Measurements from ENCODE around the gene PPARG.

Gene PPARG

GRCh38 chr3:12443781-12444522, 155.1 kb downstream of the PPARG start:
- DNase-seq (no peak), ATAC-seq (ENCODE audit: insufficient read depth, low read depth) (no peak)
- TF ChIP-seq CTCF (IDR thresholded peaks at IDR 0.05; ENCODE audit: borderline replicate concordance, extremely low read depth, low read length, poor library complexity, severe bottlenecking), result no peak
- TF ChIP-seq EZH2 (IDR thresholded peaks at IDR 0.05; ENCODE audit: borderline replicate concordance, low read depth, low read length, severe bottlenecking), result no peak
- Histone ChIP-seq H3K27ac (ENCODE audit: low read length) (no peak overlapping the region), H4K20me1 (ENCODE audit: insufficient read depth, low read length) (no peaks in the 10 kb centered on the region), H3K4me1 (ENCODE audit: insufficient read depth, low read length) (no peaks in the 10 kb centered on the region), H3K4me2 (ENCODE audit: insufficient read depth, low read length) (no peak overlapping the region), H3K9me3 (ENCODE audit: insufficient read depth, low read length, severe bottlenecking) (no peaks in the 10 kb centered on the region), H3K27me3 (ENCODE audit: insufficient read depth, low read length, poor library complexity) (no peaks in the 10 kb centered on the region), H3K36me3 (ENCODE audit: insufficient read depth, low read length) (no peaks in the 10 kb centered on the region), H3K9ac (ENCODE audit: low read depth, low read length) (no peak overlapping the region), H2AFZ (ENCODE audit: low read depth, low read length) (no peak overlapping the region), H3K4me3 (ENCODE audit: low read depth in 1 of 2, low read length in 2 of 2) (no peak overlapping the region), H3K79me2 (ENCODE audit: insufficient read depth, low read length) (no peaks in the 10 kb centered on the region)

- Histone ChIP-seq H3K4me1 (ENCODE audit: insufficient read depth, low read length) (no peaks in the 10 kb centered on the region), H3K9ac (ENCODE audit: low read depth, low read length) (no peak overlapping the region), H3K27ac (ENCODE audit: low read length) (no peak overlapping the region), H3K4me3 (ENCODE audit: low read depth in 1 of 2, low read length in 2 of 2) (no peak overlapping the region), H4K20me1 (ENCODE audit: insufficient read depth, low read length) (no peaks in the 10 kb centered on the region), H3K9me3 (ENCODE audit: insufficient read depth, low read length, severe bottlenecking) (no peaks in the 10 kb centered on the region), H3K36me3 (ENCODE audit: insufficient read depth, low read length) (no peaks in the 10 kb centered on the region), H3K27me3 (ENCODE audit: insufficient read depth, low read length, poor library complexity) (no peaks in the 10 kb centered on the region), H3K4me2 (ENCODE audit: insufficient read depth, low read length) (no peak overlapping the region), H3K79me2 (ENCODE audit: insufficient read depth, low read length) (no peaks in the 10 kb centered on the region), H2AFZ (ENCODE audit: low read depth, low read length) (no peak overlapping the region)
- DNase-seq (no peak), ATAC-seq (ENCODE audit: insufficient read depth, low read depth) (no peak)
- no peak for TF ChIP-seq EZH2 (IDR thresholded peaks at IDR 0.05; ENCODE audit: borderline replicate concordance, low read depth, low read length, severe bottlenecking)
- no peak for TF ChIP-seq CTCF (IDR thresholded peaks at IDR 0.05; ENCODE audit: borderline replicate concordance, extremely low read depth, low read length, poor library complexity, severe bottlenecking)
Observed at GRCh38 chr3:12444582-12445471, 156.0 kb downstream of the PPARG start.

GRCh38 chr3:12445523-12446240, 156.8 kb downstream of the PPARG start:
- H4K20me1 ChIP-seq (ENCODE audit: insufficient read depth, low read length), result no peaks in the 10 kb centered on the region
- H3K4me3 ChIP-seq (ENCODE audit: low read depth in 1 of 2, low read length in 2 of 2), result no peak overlapping the region
- no peaks in the 10 kb centered on the region for H3K79me2 ChIP-seq (ENCODE audit: insufficient read depth, low read length)
- no peak overlapping the region for H3K9ac ChIP-seq (ENCODE audit: low read depth, low read length)
- DNase-seq (no peak), ATAC-seq (ENCODE audit: insufficient read depth, low read depth) (no peak)
- H3K27me3 ChIP-seq (ENCODE audit: insufficient read depth, low read length, poor library complexity), result no peaks in the 10 kb centered on the region
- no peaks in the 10 kb centered on the region for H3K4me1 ChIP-seq (ENCODE audit: insufficient read depth, low read length)
- H3K9me3 ChIP-seq (ENCODE audit: insufficient read depth, low read length, severe bottlenecking), result no peaks in the 10 kb centered on the region
- H2AFZ ChIP-seq (ENCODE audit: low read depth, low read length), result no peak overlapping the region
- no peaks in the 10 kb centered on the region for H3K36me3 ChIP-seq (ENCODE audit: insufficient read depth, low read length)
- no peak for TF ChIP-seq CTCF (IDR thresholded peaks at IDR 0.05; ENCODE audit: borderline replicate concordance, extremely low read depth, low read length, poor library complexity, severe bottlenecking)
- no peak for TF ChIP-seq EZH2 (IDR thresholded peaks at IDR 0.05; ENCODE audit: borderline replicate concordance, low read depth, low read length, severe bottlenecking)
- H3K4me2 ChIP-seq (ENCODE audit: insufficient read depth, low read length), result no peak overlapping the region
- no peak overlapping the region for H3K27ac ChIP-seq (ENCODE audit: low read length)
